HL-60 (cell line): Measurements from ENCODE around the gene FAM149A.

Experiments
- DNase-seq, 2 experiments: peaks; one replicate each; pipeline ENCODE4 v3.0.0-alpha.2; 2010 to 2020; ENCODE audit warnings: low read depth in 1 of 2, low spot score in 1 of 2
- H3K27ac ChIP-seq: fragments of 250-450 bp; sonication (Bioruptor Pico); replicated peaks from 2 replicates; pipeline ENCODE4 v1.5.1; 2020; ENCODE audit warnings: mild to moderate bottlenecking, moderate library complexity
- H3K27me3 ChIP-seq: fragments of 250-450 bp; sonication (Bioruptor Pico); 2 replicates; pipeline ENCODE4 v1.5.1; 2021; ENCODE audit warnings: mild to moderate bottlenecking, moderate library complexity; ENCODE audit not compliant: insufficient read depth, poor library complexity, severe bottlenecking
- H3K4me3 ChIP-seq: replicated peaks from 2 replicates; pipeline ENCODE4 v1.5.1; 2011; ENCODE audit warnings: mild to moderate bottlenecking, control low read depth, low read length; ENCODE audit not compliant: insufficient read depth
- GABPA ChIP-seq: IDR thresholded peaks from 2 replicates; pipeline ENCODE4 v1.6.1; 2012; ENCODE audit warnings: low read depth
- POLR2AphosphoS5 ChIP-seq: IDR thresholded peaks from 2 replicates; pipeline ENCODE4 v1.6.1; 2012; ENCODE audit warnings: low read depth
- REST ChIP-seq: IDR thresholded peaks from 2 replicates; pipeline ENCODE4 v1.6.1; 2012; ENCODE audit warnings: low read depth; ENCODE audit not compliant: insufficient replicate concordance
- SPI1 ChIP-seq: IDR thresholded peaks from 2 replicates; pipeline ENCODE4 v1.6.1; 2012; ENCODE audit warnings: low read depth, mild to moderate bottlenecking, borderline replicate concordance
- TF ChIP-seq, protein P1 (sequence below): IDR thresholded peaks from one replicate; pipeline ENCODE4 v1.5.1; 2011; ENCODE audit warnings: low read length, control low read depth, inconsistent platforms; ENCODE audit not compliant: insufficient read depth

Gene FAM149A

GRCh38 chr4:186203406-186203805, 98.9 kb downstream of the FAM149A start:
- TF ChIP-seq, protein P1, sequence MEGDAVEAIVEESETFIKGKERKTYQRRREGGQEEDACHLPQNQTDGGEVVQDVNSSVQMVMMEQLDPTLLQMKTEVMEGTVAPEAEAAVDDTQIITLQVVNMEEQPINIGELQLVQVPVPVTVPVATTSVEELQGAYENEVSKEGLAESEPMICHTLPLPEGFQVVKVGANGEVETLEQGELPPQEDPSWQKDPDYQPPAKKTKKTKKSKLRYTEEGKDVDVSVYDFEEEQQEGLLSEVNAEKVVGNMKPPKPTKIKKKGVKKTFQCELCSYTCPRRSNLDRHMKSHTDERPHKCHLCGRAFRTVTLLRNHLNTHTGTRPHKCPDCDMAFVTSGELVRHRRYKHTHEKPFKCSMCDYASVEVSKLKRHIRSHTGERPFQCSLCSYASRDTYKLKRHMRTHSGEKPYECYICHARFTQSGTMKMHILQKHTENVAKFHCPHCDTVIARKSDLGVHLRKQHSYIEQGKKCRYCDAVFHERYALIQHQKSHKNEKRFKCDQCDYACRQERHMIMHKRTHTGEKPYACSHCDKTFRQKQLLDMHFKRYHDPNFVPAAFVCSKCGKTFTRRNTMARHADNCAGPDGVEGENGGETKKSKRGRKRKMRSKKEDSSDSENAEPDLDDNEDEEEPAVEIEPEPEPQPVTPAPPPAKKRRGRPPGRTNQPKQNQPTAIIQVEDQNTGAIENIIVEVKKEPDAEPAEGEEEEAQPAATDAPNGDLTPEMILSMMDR, result no peak
- TF ChIP-seq SPI1 (no peak), REST (no peak), POLR2AphosphoS5 (no peak), GABPA (no peak)
- no peaks in the 10 kb centered on the region for H3K27me3 ChIP-seq
- H3K4me3 ChIP-seq, result no peak overlapping the region
- H3K27ac ChIP-seq, result no peak overlapping the region
- no peak for DNase-seq

- no peak for DNase-seq
- Histone ChIP-seq H3K27me3 (no peaks in the 10 kb centered on the region), H3K4me3 (no peak overlapping the region), H3K27ac (no peak overlapping the region)
- TF ChIP-seq, protein P1, result no peak
- TF ChIP-seq GABPA, result no peak
- no peak for TF ChIP-seq REST
- no peak for TF ChIP-seq SPI1
- no peak for TF ChIP-seq POLR2AphosphoS5
These were observed 99.6 kb downstream of the FAM149A start for GRCh38 chr4:186204103-186204559.

GRCh38 chr4:186204686-186205085, 100.2 kb downstream of the FAM149A start:
- no peak overlapping the region for H3K4me3 ChIP-seq
- no peak for TF ChIP-seq REST
- TF ChIP-seq, protein P1, result no peak
- no peak overlapping the region for H3K27ac ChIP-seq
- no peaks in the 10 kb centered on the region for H3K27me3 ChIP-seq
- no peak for DNase-seq
